OCI-LY3 (cell line): ENCODE results near the gene CCL23.
"Not testable (repeated sequence)": the region's sequence is repeated elsewhere in the genome, so short reads cannot be mapped to it uniquely, and the experiment has no call there.

ENCODE experiments used
- H2AFZ ChIP-seq: fragments of 200-600, 300-600 bp; shearing (Covaris generic); 2 replicates; pipeline ENCODE4 v1.6.0; 2014; ENCODE audit warnings: antibody characterized with exemption, low read depth, low read length
- H3K27ac ChIP-seq: fragments of 200-600, 300-600 bp; sonication (generic); 2 replicates; pipeline ENCODE4 v1.5.1; 2014; ENCODE audit warnings: mild to moderate bottlenecking, low read length, moderate library complexity, mixed read lengths
- H3K27me3 ChIP-seq: fragments of 200-600, 300-600 bp; sonication (generic); 2 replicates; pipeline ENCODE4 v1.6.1; 2014; ENCODE audit warnings: low read depth, low read length, mixed read lengths
- H3K36me3 ChIP-seq: fragments of 200-600, 300-600 bp; sonication (generic); replicated peaks from 2 replicates; pipeline ENCODE3; 2014; ENCODE audit warnings: low read depth, low read length, mixed read lengths
- H3K4me1 ChIP-seq: fragments of 300-600, 200-600 bp; sonication (generic); 2 replicates; pipeline ENCODE4 v1.6.1; 2014; ENCODE audit warnings: low read length, mixed read lengths
- H3K4me2 ChIP-seq: fragments of 200-600, 300-600 bp; sonication (generic); 2 replicates; pipeline ENCODE4 v1.6.1; 2014; ENCODE audit warnings: low read length, mixed read lengths
- H3K4me3 ChIP-seq: fragments of 300-600, 200-600 bp; sonication (generic); 2 replicates; pipeline ENCODE4 v1.5.1; 2014; ENCODE audit warnings: antibody characterized with exemption, mild to moderate bottlenecking, low read length, moderate library complexity
- H3K79me2 ChIP-seq: fragments of 300-600, 200-600 bp; shearing (Covaris generic); 2 replicates; pipeline ENCODE4 v1.6.1; 2014; ENCODE audit warnings: mild to moderate bottlenecking, low read length, mixed read lengths
- H3K9ac ChIP-seq: fragments of 300-600, 200-600 bp; shearing (Covaris generic); 2 replicates; pipeline ENCODE4 v1.6.0; 2014; ENCODE audit warnings: mild to moderate bottlenecking, low read length, moderate library complexity
- H3K9me3 ChIP-seq: fragments of 200-600, 300-600 bp; shearing (Covaris generic); 2 replicates; pipeline ENCODE4 v1.6.1; 2014; ENCODE audit warnings: low read length, mixed read lengths; ENCODE audit not compliant: insufficient read depth
- H4K20me1 ChIP-seq: fragments of 200-600, 300-600 bp; sonication (generic); 2 replicates; pipeline ENCODE4 v1.6.1; 2016; ENCODE audit warnings: low read length, mixed read lengths; ENCODE audit not compliant: insufficient read depth
- CTCF ChIP-seq: fragments of 200-600, 300-600 bp; sonication (generic); IDR thresholded peaks from 2 replicates; pipeline ENCODE4 v1.5.1; 2014; ENCODE audit warnings: antibody characterized with exemption, low read length, low read depth
- EZH2phosphoT487 ChIP-seq: fragments of 200-600 bp; shearing (Covaris generic); IDR thresholded peaks from 2 replicates; pipeline ENCODE4 v1.6.1; 2018; ENCODE audit warnings: antibody characterized with exemption, mixed run types, low read depth

The CCL23 gene

GRCh38 chr17:36016555-36016954 lies 1.2 kb downstream of the CCL23 start:
- H3K36me3 ChIP-seq = no peaks in the 10 kb centered on the region
- TF ChIP-seq EZH2phosphoT487 (no peak), CTCF (no peak)
- H3K79me2 ChIP-seq = no peaks in the 10 kb centered on the region
- H3K4me3 ChIP-seq = no peak overlapping the region
- H3K4me1 ChIP-seq = peaks cover 17% of the 10 kb centered on the region
- no peak overlapping the region for H2AFZ ChIP-seq
- no peak overlapping the region for H3K27ac ChIP-seq
- H3K9me3 ChIP-seq = no peaks in the 10 kb centered on the region
- no peak overlapping the region for H3K9ac ChIP-seq
- H3K4me2 ChIP-seq = no peak overlapping the region
- H4K20me1 ChIP-seq = no peaks in the 10 kb centered on the region
- H3K27me3 ChIP-seq = peaks cover 14% of the 10 kb centered on the region

GRCh38 chr17:36015895-36016294 lies 1.9 kb downstream of the CCL23 start:
- H3K9ac ChIP-seq, H4K20me1 ChIP-seq, H3K4me2 ChIP-seq, H3K9me3 ChIP-seq, H2AFZ ChIP-seq, H3K36me3 ChIP-seq, H3K79me2 ChIP-seq, H3K27ac ChIP-seq, H3K4me3 ChIP-seq: not testable (repeated sequence)
- Histone ChIP-seq H3K4me1 (peaks cover 21% of the 10 kb centered on the region), H3K27me3 (peaks cover 14% of the 10 kb centered on the region)

GRCh38 chr17:36014946-36015345 lies 2.8 kb downstream of the CCL23 start:
- no peak for TF ChIP-seq CTCF
- no peak for TF ChIP-seq EZH2phosphoT487
- no peaks in the 10 kb centered on the region for H3K79me2 ChIP-seq
- H3K9ac ChIP-seq = no peak overlapping the region
- no peak overlapping the region; the same call in 1 of the 2 replicates for H3K4me2 ChIP-seq
- no peaks in the 10 kb centered on the region for H3K9me3 ChIP-seq
- H3K4me1 ChIP-seq = peaks cover 21% of the 10 kb centered on the region
- H3K4me3 ChIP-seq = no peak overlapping the region
- H3K27ac ChIP-seq = no peak overlapping the region
- H3K27me3 ChIP-seq = peaks cover 14% of the 10 kb centered on the region
- H2AFZ ChIP-seq = no peak overlapping the region
- no peaks in the 10 kb centered on the region for H3K36me3 ChIP-seq
- no peaks in the 10 kb centered on the region for H4K20me1 ChIP-seq

- Histone ChIP-seq H3K9ac (no peak overlapping the region), H3K9me3 (no peaks in the 10 kb centered on the region), H3K36me3 (no peaks in the 10 kb centered on the region), H3K4me3 (no peak overlapping the region), H3K79me2 (no peaks in the 10 kb centered on the region), H3K27me3 (peaks cover 3% of the 10 kb centered on the region; the same call in 1 of the 2 replicates), H3K27ac (no peak overlapping the region), H3K4me2 (no peak overlapping the region), H2AFZ (no peak overlapping the region), H3K4me1 (peaks cover 21% of the 10 kb centered on the region), H4K20me1 (no peaks in the 10 kb centered on the region)
- TF ChIP-seq EZH2phosphoT487 = no peak
- TF ChIP-seq CTCF = no peak
Measured at GRCh38 chr17:36011201-36011600, 6.6 kb downstream of the CCL23 start.
